Suppressor macrophage (primary cell): ENCODE data around the gene ARAP2.
A peak's percentile ranks its signal among the peaks of the same experiment; 100 is the strongest.

Source experiments
- DNase-seq, 4 experiments: peaks; one replicate each; pipeline ENCODE4 v3.0.0-alpha.2; 2020 to 2022
- total RNA-seq, 17 experiments: gene quantifications; one replicate each; lab custom pipeline; 2026; ENCODE audit warnings: mixed read lengths in 6 of 17, inconsistent platforms in 3 of 17; lab: John Stamatoyannopoulos, UW

ARAP2 gene
- 68.9 to 568 (median 142) reads per million in 17 experiments for total RNA-seq

GRCh38 chr4:36244257-36245082 is at the start of gene ARAP2:
Gene ARAP2, minus strand, starts transcription at chr4:36244514. Its CDS starts 15,028 bp downstream, at chr4:36229486.
- DNase-seq: peak; percentile 73 to 92 (median 83)

- peak; percentile 32 to 69 (median 48) for DNase-seq
Observed at GRCh38 chr4:36292556-36293188, 48.4 kb upstream of the ARAP2 start.

- DNase-seq: no peak
Observed at GRCh38 chr4:36290641-36291040, 46.3 kb upstream of the ARAP2 start.

- peak in 2 of 4 experiments; percentile 47 to 56 for DNase-seq
Observed at GRCh38 chr4:36288731-36289426, 44.6 kb upstream of the ARAP2 start.

- no peak for DNase-seq
Observed at GRCh38 chr4:36286481-36286871, 42.2 kb upstream of the ARAP2 start.

- DNase-seq: peak in 2 of 4 experiments; percentile 47 to 64
Observed at GRCh38 chr4:36285784-36286480, 41.6 kb upstream of the ARAP2 start.

- peak in 2 of 4 experiments; percentile 36 to 39 for DNase-seq
Observed at GRCh38 chr4:36283912-36284465, 39.7 kb upstream of the ARAP2 start.

GRCh38 chr4:36282503-36283030 is 38.3 kb upstream of the ARAP2 start:
- peak; percentile 53 to 83 (median 64) for DNase-seq

GRCh38 chr4:36281384-36282106 is 37.2 kb upstream of the ARAP2 start, which contains the start of gene DTHD1:
Gene DTHD1, plus strand, starts transcription at chr4:36281616. Its CDS starts 143 bp downstream, at chr4:36281759.
- no peak for DNase-seq

GRCh38 chr4:36280555-36280954 is 36.2 kb upstream of the ARAP2 start:
- DNase-seq: no peak

GRCh38 chr4:36278789-36279188 is 34.5 kb upstream of the ARAP2 start:
- no peak for DNase-seq

- DNase-seq: no peak
Observed at GRCh38 chr4:36277533-36277932, 33.2 kb upstream of the ARAP2 start.

- DNase-seq: no peak
Observed at GRCh38 chr4:36274158-36274557, 29.8 kb upstream of the ARAP2 start.

- peak in 3 of 4 experiments; percentile 29 to 56 (median 39) for DNase-seq
Observed at GRCh38 chr4:36273276-36273675, 29.0 kb upstream of the ARAP2 start.

- peak in 1 of 4 experiments; percentile 7 for DNase-seq
Observed at GRCh38 chr4:36269533-36270173, 25.3 kb upstream of the ARAP2 start.

- DNase-seq: no peak
Observed at GRCh38 chr4:36269101-36269500, 24.8 kb upstream of the ARAP2 start.

- peak in 2 of 4 experiments; percentile 63 to 67 for DNase-seq
Observed at GRCh38 chr4:36267486-36268268, 23.4 kb upstream of the ARAP2 start.

- DNase-seq: no peak
Observed at GRCh38 chr4:36264207-36264826, 20.0 kb upstream of the ARAP2 start.

GRCh38 chr4:36260731-36261130 is 16.4 kb upstream of the ARAP2 start:
- no peak for DNase-seq
